Measurements from ENCODE around the gene RALY. TPM values are rescaled to one million over a fixed set of nuclear protein-coding genes. Genes with fewer than 3 reads are reported as not detected.

Gene RALY
- total and polyA plus RNA-seq, 10 of the 15 experiments (the other 5 are each of a cell fraction or from before 2014, with no cell fraction given): 1.2 to 246 (median 137) TPM

GRCh38 chr20:34042262-34042661 is 48.6 kb downstream of the RALY start:
- no TSS peak for BruUV-seq (replicated peaks)
- ChIA-PET CTCF (interaction anchor here (0.6 kb wide), 1 partner anchor 17 kb away, joined by 3 read pairs; no protein-coding TSS in a partner anchor), POLR2A (interaction anchor here (0.6 kb wide), 1 partner anchor 34 kb away, joined by 4 read pairs; no protein-coding TSS in a partner anchor), SMC1A (ENCODE audit: uncharacterized antibody, unreplicated experiment) (interaction anchor here (0.6 to 1.5 kb wide), 2 partner anchors 18 to 32 kb away, joined by 3 to 4 read pairs; no protein-coding TSS in a partner anchor), RAD21 (ENCODE audit: unreplicated experiment) (no interaction called here)
- intact Hi-C loops (cut with micrococcal nuclease; ENCODE audit: unreplicated experiment) (no loop called here), in situ Hi-C loops (cut with MboI) (no loop called here)
- peaks cover 12% of the 10 kb centered on the region for H4K20me1 ChIP-seq (ENCODE audit: control insufficient read depth, insufficient read depth)
- H3K79me2 ChIP-seq (ENCODE audit: control insufficient read depth, insufficient read depth, low read length): peaks cover 47% of the 10 kb centered on the region
- no peak for ATAC-seq
- peaks cover 5 to 11% of the 10 kb centered on the region in 2 experiments for H3K36me3 ChIP-seq (ENCODE audit: control insufficient read depth in 2 of 2, insufficient read depth in 2 of 2, low read length in 1 of 2)
- no peaks in the 10 kb centered on the region for H3K9me3 ChIP-seq (replicated peaks; ENCODE audit: control insufficient read depth, insufficient read depth, low read length)
- no peaks in the 10 kb centered on the region for H3K27me3 ChIP-seq (replicated peaks in 1 of 2; ENCODE audit: control insufficient read depth in 2 of 2, insufficient read depth in 2 of 2, low read length in 1 of 2)
- no peak overlapping the region for H2AFZ ChIP-seq (ENCODE audit: control insufficient read depth, low read depth, low read length)
- H3K9ac ChIP-seq (ENCODE audit: control insufficient read depth, insufficient read depth, low read length): no peak overlapping the region
- H3K4me3 ChIP-seq: no peak overlapping the region
- H3K4me1 ChIP-seq (ENCODE audit: control insufficient read depth, insufficient read depth, low read length): peaks cover 1% of the 10 kb centered on the region
- no peak overlapping the region for H3K4me2 ChIP-seq (ENCODE audit: control insufficient read depth, insufficient read depth)
- H3K27ac ChIP-seq (ENCODE audit: control insufficient read depth, insufficient read depth): no peak overlapping the region
- no peak for DNase-seq (ENCODE audit: low read depth, low spot score)
- no peak for FAIRE-seq
- 96% methylated on average over 4 of the region's 4 CpGs for WGBS (ENCODE audit: insufficient coverage, insufficient replicate concordance, low lambda C conversion rate, missing lambda C conversion rate)
- TF ChIP-seq SMC3 (IDR thresholded peaks at IDR 0.05; ENCODE audit: borderline replicate concordance, low read length) (no peak), HCFC1 (IDR thresholded peaks at IDR 0.05; ENCODE audit: low read length) (no peak), CREM (IDR thresholded peaks at IDR 0.05; ENCODE audit: low read depth) (no peak), BCL11A (IDR thresholded peaks at IDR 0.05; ENCODE audit: low read depth, low read length) (no peak), IRF3 (IDR thresholded peaks at IDR 0.05) (no peak), MEF2B (IDR thresholded peaks at IDR 0.05; ENCODE audit: partially characterized antibody, poor library complexity, severe bottlenecking) (no peak), FOXK2 (IDR thresholded peaks at IDR 0.05) (no peak), SP1 (IDR thresholded peaks at IDR 0.05; ENCODE audit: low read depth, low read length) (no peak), MTA2 (IDR thresholded peaks at IDR 0.05; ENCODE audit: low read depth) (no peak), RFX5 (IDR thresholded peaks at IDR 0.05; ENCODE audit: low read depth, low read length) (no peak), JUND (IDR thresholded peaks at IDR 0.05; ENCODE audit: low read depth, low read length) (no peak), NFXL1 (IDR thresholded peaks at IDR 0.05; ENCODE audit: borderline replicate concordance) (no peak), ETV6 (conservative IDR thresholded peaks at IDR 0.05 in 1 of 2, IDR thresholded peaks at IDR 0.05 in 1 of 2; ENCODE audit: borderline replicate concordance in 1 of 2, low read depth in 1 of 2) (no peak), RAD51 (IDR thresholded peaks at IDR 0.05) (no peak), ZNF207 (IDR thresholded peaks at IDR 0.05; ENCODE audit: borderline replicate concordance) (no peak)
- TF ChIP-seq, protein P1, sequence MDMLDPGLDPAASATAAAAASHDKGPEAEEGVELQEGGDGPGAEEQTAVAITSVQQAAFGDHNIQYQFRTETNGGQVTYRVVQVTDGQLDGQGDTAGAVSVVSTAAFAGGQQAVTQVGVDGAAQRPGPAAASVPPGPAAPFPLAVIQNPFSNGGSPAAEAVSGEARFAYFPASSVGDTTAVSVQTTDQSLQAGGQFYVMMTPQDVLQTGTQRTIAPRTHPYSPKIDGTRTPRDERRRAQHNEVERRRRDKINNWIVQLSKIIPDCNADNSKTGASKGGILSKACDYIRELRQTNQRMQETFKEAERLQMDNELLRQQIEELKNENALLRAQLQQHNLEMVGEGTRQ (IDR thresholded peaks at IDR 0.05; ENCODE audit: borderline replicate concordance, low read depth, low read length): no peak
- TF ChIP-seq, protein P2, sequence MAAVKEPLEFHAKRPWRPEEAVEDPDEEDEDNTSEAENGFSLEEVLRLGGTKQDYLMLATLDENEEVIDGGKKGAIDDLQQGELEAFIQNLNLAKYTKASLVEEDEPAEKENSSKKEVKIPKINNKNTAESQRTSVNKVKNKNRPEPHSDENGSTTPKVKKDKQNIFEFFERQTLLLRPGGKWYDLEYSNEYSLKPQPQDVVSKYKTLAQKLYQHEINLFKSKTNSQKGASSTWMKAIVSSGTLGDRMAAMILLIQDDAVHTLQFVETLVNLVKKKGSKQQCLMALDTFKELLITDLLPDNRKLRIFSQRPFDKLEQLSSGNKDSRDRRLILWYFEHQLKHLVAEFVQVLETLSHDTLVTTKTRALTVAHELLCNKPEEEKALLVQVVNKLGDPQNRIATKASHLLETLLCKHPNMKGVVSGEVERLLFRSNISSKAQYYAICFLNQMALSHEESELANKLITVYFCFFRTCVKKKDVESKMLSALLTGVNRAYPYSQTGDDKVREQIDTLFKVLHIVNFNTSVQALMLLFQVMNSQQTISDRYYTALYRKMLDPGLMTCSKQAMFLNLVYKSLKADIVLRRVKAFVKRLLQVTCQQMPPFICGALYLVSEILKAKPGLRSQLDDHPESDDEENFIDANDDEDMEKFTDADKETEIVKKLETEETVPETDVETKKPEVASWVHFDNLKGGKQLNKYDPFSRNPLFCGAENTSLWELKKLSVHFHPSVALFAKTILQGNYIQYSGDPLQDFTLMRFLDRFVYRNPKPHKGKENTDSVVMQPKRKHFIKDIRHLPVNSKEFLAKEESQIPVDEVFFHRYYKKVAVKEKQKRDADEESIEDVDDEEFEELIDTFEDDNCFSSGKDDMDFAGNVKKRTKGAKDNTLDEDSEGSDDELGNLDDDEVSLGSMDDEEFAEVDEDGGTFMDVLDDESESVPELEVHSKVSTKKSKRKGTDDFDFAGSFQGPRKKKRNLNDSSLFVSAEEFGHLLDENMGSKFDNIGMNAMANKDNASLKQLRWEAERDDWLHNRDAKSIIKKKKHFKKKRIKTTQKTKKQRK (IDR thresholded peaks at IDR 0.05; ENCODE audit: low read depth, low read length): no peak

All from GM12878 (cell line).